ENCODE results near the gene KIF21B.

- TF ChIP-seq SUZ12 (IDR thresholded peaks at IDR 0.05) (no peak), BHLHE40 (IDR thresholded peaks at IDR 0.05; ENCODE audit: borderline replicate concordance) (no peak), SP1 (IDR thresholded peaks at IDR 0.05) (no peak), TARDBP (IDR thresholded peaks at IDR 0.05) (no peak), FOXM1 (IDR thresholded peaks at IDR 0.05; ENCODE audit: borderline replicate concordance) (no peak), ELF4 (IDR thresholded peaks at IDR 0.05) (no peak), FOXK2 (IDR thresholded peaks at IDR 0.05) (no peak), ZNF384 (IDR thresholded peaks at IDR 0.05) (no peak), L3MBTL2 (conservative IDR thresholded peaks at IDR 0.05) (no peak)
These were observed 62.6 kb downstream of the KIF21B start for GRCh38 chr1:200960948-200961340.

All from HEK293T (cell line).